Keratinocyte (primary cell): ENCODE data around the gene PTPA. TPM values are rescaled to one million over a fixed set of nuclear protein-coding genes. Genes with fewer than 3 reads are reported as not detected.

Source experiments
- DNase-seq: peaks from one replicate; pipeline ENCODE4 v3.0.0-alpha.2; 2011; ENCODE audit warnings: low read depth, missing footprints, low spot score
- FAIRE-seq: peaks from 2 replicates; lab custom pipeline; 2011; peaks lifted over from hg19 to GRCh38; lab: Jason Lieb, UNC
- H2AFZ ChIP-seq: 2 replicates; pipeline ENCODE4 v1.6.0; 2012; ENCODE audit warnings: low read length, control low read depth, inconsistent platforms; ENCODE audit not compliant: control insufficient read depth
- H3K27ac ChIP-seq: 2 replicates; pipeline ENCODE4 v1.5.1; 2011; ENCODE audit warnings: low read length; ENCODE audit not compliant: control insufficient read depth, insufficient read depth
- H3K27me3 ChIP-seq: 3 replicates; pipeline ENCODE4 v1.6.0; 2011; ENCODE audit warnings: low read length; ENCODE audit not compliant: control insufficient read depth, insufficient read depth; ENCODE audit errors: extremely low read depth
- H3K36me3 ChIP-seq, 2 experiments: 2 replicates in 1 of 2; 3 replicates in 1 of 2; pipeline ENCODE4 v1.5.1; 2011; ENCODE audit warnings: low read length in 2 of 2, mild to moderate bottlenecking in 1 of 2; ENCODE audit not compliant: control insufficient read depth in 2 of 2, insufficient read depth in 2 of 2; ENCODE audit errors: extremely low read depth in 1 of 2
- H3K4me1 ChIP-seq: 3 replicates; pipeline ENCODE4 v1.5.1; 2011; ENCODE audit warnings: low read length; ENCODE audit not compliant: control insufficient read depth, insufficient read depth; ENCODE audit errors: extremely low read depth
- H3K4me2 ChIP-seq: 3 replicates; pipeline ENCODE4 v1.6.0; 2011; ENCODE audit warnings: low read depth, low read length; ENCODE audit not compliant: control insufficient read depth, insufficient read depth; ENCODE audit errors: extremely low read depth
- H3K4me3 ChIP-seq, 3 experiments: fragments of 200-600 bp in 1 of 3; sonication (generic) in 1 of 3; 2 replicates in 2 of 3; 3 replicates in 1 of 3; pipeline ENCODE4 v1.5.1; 2011 to 2016; ENCODE audit warnings: low read length in 3 of 3, mild to moderate bottlenecking in 3 of 3, control low read depth in 2 of 3, inconsistent platforms in 1 of 3, low read depth in 1 of 3, mixed read lengths in 1 of 3, mixed run types in 1 of 3, moderate library complexity in 1 of 3; ENCODE audit not compliant: control insufficient read depth in 2 of 3, insufficient read depth in 2 of 3; ENCODE audit errors: extremely low read depth in 1 of 3
- H3K79me2 ChIP-seq: 2 replicates; pipeline ENCODE4 v1.6.0; 2012; ENCODE audit warnings: low read length; ENCODE audit not compliant: control insufficient read depth, insufficient read depth
- H3K9ac ChIP-seq: 3 replicates; pipeline ENCODE4 v1.6.0; 2011; ENCODE audit warnings: low read length; ENCODE audit not compliant: control insufficient read depth, insufficient read depth; ENCODE audit errors: extremely low read depth
- H3K9me1 ChIP-seq: 3 replicates; pipeline ENCODE4 v1.6.0; 2011; ENCODE audit warnings: low read length; ENCODE audit not compliant: control insufficient read depth, insufficient read depth; ENCODE audit errors: extremely low read depth
- H3K9me3 ChIP-seq: 2 replicates; pipeline ENCODE4 v1.5.1; 2012; ENCODE audit warnings: low read depth, low read length; ENCODE audit not compliant: control insufficient read depth
- H4K20me1 ChIP-seq: 3 replicates; pipeline ENCODE4 v1.6.0; 2011; ENCODE audit warnings: low read length; ENCODE audit not compliant: control insufficient read depth, insufficient read depth; ENCODE audit errors: extremely low read depth
- CTCF ChIP-seq, 3 experiments: IDR thresholded peaks in 1 of 3; conservative IDR thresholded peaks in 1 of 3; optimal IDR thresholded peaks in 1 of 3; 2 replicates in 2 of 3; 3 replicates in 1 of 3; pipeline versions ENCODE3 to v1.5.1; 2011; ENCODE audit warnings: low read length in 3 of 3, mild to moderate bottlenecking in 3 of 3, moderate library complexity in 2 of 3, control low read depth in 1 of 3, inconsistent platforms in 1 of 3; ENCODE audit not compliant: insufficient read depth in 2 of 3; ENCODE audit errors: extremely low read depth in 1 of 3
- EZH2 ChIP-seq: IDR thresholded peaks from one replicate; pipeline ENCODE4 v1.6.1; 2012; ENCODE audit warnings: inconsistent platforms, mild to moderate bottlenecking, low read length, moderate library complexity
- dilution Hi-C: fragments of 300-500 bp; cut with MboI; formaldehyde crosslinking; loops from one replicate; pipeline ENCODE4 v1.7.0; 2020; ENCODE audit warnings: low sequenced_read_pairs; ENCODE audit not compliant: extremely low pct_ligation_motif_present
- polyA plus RNA-seq, 5 experiments: library from polyadenylated mRNA; depleted of rRNA in 3 of 5; stranded (reverse) in 3 of 5; stranded (forward) in 1 of 5; unstranded in 1 of 5; fragments of >200 nt; gene quantifications; 1 replicate in 1 of 5; 2 replicates in 3 of 5; 3 replicates in 1 of 5; pipeline versions ENCODE4 v1.2.1 to v1.2.3, GENCODE V29; 2011 to 2012; ENCODE audit warnings: missing spikeins in 2 of 5, low read depth in 1 of 5, low replicate concordance in 1 of 5

Gene PTPA
- polyA plus RNA-seq, 1 donor (not counting 4 experiments of a cell fraction or from before 2014, with no cell fraction given) = 98.0 TPM

GRCh38 chr9:129105857-129106694 is 5.1 kb upstream of the PTPA start:
- no peak overlapping the region for H2AFZ ChIP-seq
- H3K27ac ChIP-seq = no peak overlapping the region
- no peaks in the 10 kb centered on the region for H4K20me1 ChIP-seq
- no peak overlapping the region for H3K4me2 ChIP-seq
- no peak for DNase-seq
- H3K9me1 ChIP-seq = no peaks in the 10 kb centered on the region
- TF ChIP-seq CTCF (optimal IDR thresholded peaks at IDR 0.05 in 1 of 3, IDR thresholded peaks at IDR 0.05 in 1 of 3, conservative IDR thresholded peaks at IDR 0.05 in 1 of 3; ENCODE audit: extremely low read depth in 1 of 3, insufficient read depth in 2 of 3, low read length in 3 of 3) (no peak), EZH2 (no peak)
- H3K4me1 ChIP-seq = peaks cover 23% of the 10 kb centered on the region
- no peak for FAIRE-seq
- H3K79me2 ChIP-seq = no peaks in the 10 kb centered on the region
- H3K9me3 ChIP-seq = no peaks in the 10 kb centered on the region
- no peaks in the 10 kb centered on the region for H3K36me3 ChIP-seq
- H3K27me3 ChIP-seq = peaks cover 15% of the 10 kb centered on the region
- dilution Hi-C loops = no loop called here
- H3K9ac ChIP-seq = no peak overlapping the region
- no peak overlapping the region for H3K4me3 ChIP-seq

GRCh38 chr9:129107651-129108050 is 3.6 kb upstream of the PTPA start:
- H2AFZ ChIP-seq = no peak overlapping the region
- no peak overlapping the region for H3K4me3 ChIP-seq
- no peak overlapping the region for H3K9ac ChIP-seq
- H3K27ac ChIP-seq = no peak overlapping the region
- no peaks in the 10 kb centered on the region for H3K9me1 ChIP-seq
- H3K79me2 ChIP-seq = peaks cover 13% of the 10 kb centered on the region
- no peaks in the 10 kb centered on the region for H3K9me3 ChIP-seq
- H3K4me1 ChIP-seq = peaks cover 24% of the 10 kb centered on the region
- no peak overlapping the region for H3K4me2 ChIP-seq
- H3K27me3 ChIP-seq = peaks cover 15% of the 10 kb centered on the region
- TF ChIP-seq EZH2 (no peak), CTCF (optimal IDR thresholded peaks at IDR 0.05 in 1 of 3, IDR thresholded peaks at IDR 0.05 in 1 of 3, conservative IDR thresholded peaks at IDR 0.05 in 1 of 3; ENCODE audit: extremely low read depth in 1 of 3, insufficient read depth in 2 of 3, low read length in 3 of 3) (no peak)
- no peak for FAIRE-seq
- no peaks in the 10 kb centered on the region for H4K20me1 ChIP-seq
- no peak for DNase-seq
- H3K36me3 ChIP-seq = no peaks in the 10 kb centered on the region
- dilution Hi-C loops = no loop called here
